ENCODE measurements around the gene CSNK1D. TPM values are rescaled to one million over a fixed set of nuclear protein-coding genes. Genes with fewer than 3 reads are reported as not detected.

Gene CSNK1D
- total and polyA plus RNA-seq, 4 donors, result 35.2 to 144 (median 89.1) TPM

- H3K4me3 ChIP-seq (ENCODE audit: low read depth, low read length), result no peak overlapping the region
- no peak overlapping the region for H3K27ac ChIP-seq (ENCODE audit: low read depth, low read length)
- H3K9me3 ChIP-seq (ENCODE audit: control insufficient read depth, insufficient read depth, low read length), result peaks cover 4% of the 10 kb centered on the region
- no peaks in the 10 kb centered on the region for H3K27me3 ChIP-seq (ENCODE audit: control insufficient read depth, insufficient read depth, low read length)
- peaks cover 3% of the 10 kb centered on the region for H3K36me3 ChIP-seq (ENCODE audit: control insufficient read depth, insufficient read depth, low read length)
- DNase-seq (ENCODE audit: low read depth in 4 of 6, low spot score in 6 of 6), result no peak
- WGBS (ENCODE audit: insufficient coverage), result 80% methylated on average over 18 of the region's 25 CpGs
- peaks cover 15% of the 10 kb centered on the region for H3K4me1 ChIP-seq (ENCODE audit: control insufficient read depth, insufficient read depth, low read length)
Measured at GRCh38 chr17:82282239-82283207, 9.0 kb upstream of the CSNK1D start.

GRCh38 chr17:82281502-82282238, 8.2 kb upstream of the CSNK1D start:
- Histone ChIP-seq H3K27me3 (ENCODE audit: control insufficient read depth, insufficient read depth, low read length) (no peaks in the 10 kb centered on the region), H3K4me3 (ENCODE audit: low read depth, low read length) (no peak overlapping the region), H3K9me3 (ENCODE audit: control insufficient read depth, insufficient read depth, low read length) (no peaks in the 10 kb centered on the region), H3K4me1 (ENCODE audit: control insufficient read depth, insufficient read depth, low read length) (peaks cover 15% of the 10 kb centered on the region), H3K36me3 (ENCODE audit: control insufficient read depth, insufficient read depth, low read length) (peaks cover 3% of the 10 kb centered on the region), H3K27ac (ENCODE audit: low read depth, low read length) (no peak overlapping the region)
- no peak for DNase-seq (ENCODE audit: low read depth in 4 of 6, low spot score in 6 of 6)
- 95% methylated on average over 16 of the region's 22 CpGs for WGBS (ENCODE audit: insufficient coverage)

GRCh38 chr17:82281076-82281475, 7.6 kb upstream of the CSNK1D start:
- whole genome bisulfite sequencing (ENCODE audit: insufficient coverage), result 85% methylated on average over 6 of the region's 7 CpGs
- Histone ChIP-seq H3K27me3 (ENCODE audit: control insufficient read depth, insufficient read depth, low read length) (no peaks in the 10 kb centered on the region), H3K9me3 (ENCODE audit: control insufficient read depth, insufficient read depth, low read length) (no peaks in the 10 kb centered on the region), H3K36me3 (ENCODE audit: control insufficient read depth, insufficient read depth, low read length) (peaks cover 6% of the 10 kb centered on the region), H3K4me3 (ENCODE audit: low read depth, low read length) (no peak overlapping the region), H3K27ac (ENCODE audit: low read depth, low read length) (no peak overlapping the region), H3K4me1 (ENCODE audit: control insufficient read depth, insufficient read depth, low read length) (peaks cover 15% of the 10 kb centered on the region)
- DNase-seq (ENCODE audit: low read depth in 4 of 6, low spot score in 6 of 6), result no peak

DNA sequence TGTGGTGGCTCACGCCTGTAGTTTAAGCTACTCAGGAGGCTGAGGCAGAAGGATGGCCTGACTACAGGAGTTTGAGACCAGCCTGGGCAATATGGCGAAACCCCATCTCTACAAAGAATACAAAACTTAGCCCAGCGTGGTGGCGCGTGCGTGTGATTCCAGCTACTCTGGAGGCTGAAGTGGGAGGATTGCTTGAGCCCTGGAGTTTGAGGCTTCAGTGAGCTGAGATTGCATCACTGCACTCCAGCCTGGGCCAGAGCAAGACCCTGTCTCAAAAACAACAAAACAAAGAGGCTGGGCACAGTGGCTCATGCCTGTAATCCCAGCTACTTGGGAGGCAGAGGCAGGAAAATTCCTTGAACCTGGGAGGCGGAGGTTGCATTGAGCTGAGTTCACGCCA, 7.0 kb upstream of the CSNK1D start:
- H3K4me3 ChIP-seq (ENCODE audit: low read depth, low read length), result no peak overlapping the region
- H3K27me3 ChIP-seq (ENCODE audit: control insufficient read depth, insufficient read depth, low read length), result no peaks in the 10 kb centered on the region
- H3K9me3 ChIP-seq (ENCODE audit: control insufficient read depth, insufficient read depth, low read length), result no peaks in the 10 kb centered on the region
- peaks cover 8% of the 10 kb centered on the region for H3K36me3 ChIP-seq (ENCODE audit: control insufficient read depth, insufficient read depth, low read length)
- H3K4me1 ChIP-seq (ENCODE audit: control insufficient read depth, insufficient read depth, low read length), result peaks cover 15% of the 10 kb centered on the region
- H3K27ac ChIP-seq (ENCODE audit: low read depth, low read length), result no peak overlapping the region
- WGBS (ENCODE audit: insufficient coverage), result no CpG with 5 or more reads among the region's 8 CpGs
- DNase-seq (ENCODE audit: low read depth in 4 of 6, low spot score in 6 of 6), result no peak

DNA sequence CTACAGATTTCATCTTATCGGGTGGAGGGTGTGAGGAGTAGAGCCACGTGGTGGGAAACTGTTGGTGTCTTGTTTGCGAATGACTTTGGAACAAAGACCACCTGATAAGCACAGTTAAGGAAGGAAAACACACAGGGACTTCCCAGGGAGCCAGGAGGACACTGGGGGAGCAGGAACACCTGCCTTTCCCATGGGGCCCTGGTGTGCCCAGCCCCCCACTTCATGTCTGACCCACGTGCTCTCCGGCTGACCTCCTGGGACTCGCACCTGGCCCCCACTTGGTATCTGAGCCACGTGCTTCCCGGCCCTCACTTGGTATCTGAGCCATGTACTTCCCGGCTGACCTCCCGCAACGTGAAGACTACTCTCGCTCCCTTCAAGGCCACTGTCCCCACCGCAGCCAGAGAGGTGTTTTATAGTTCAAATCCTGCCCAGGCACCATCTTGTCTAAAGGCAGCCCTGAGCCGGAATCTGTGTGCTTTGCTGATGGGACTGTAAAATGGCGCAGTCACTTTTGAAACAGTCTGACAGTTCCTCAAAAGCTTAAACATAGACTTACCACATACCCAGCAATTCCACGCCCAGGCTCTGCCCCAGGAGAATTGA, 5.4 kb upstream of the CSNK1D start:
- H3K9me3 ChIP-seq (ENCODE audit: control insufficient read depth, insufficient read depth, low read length), result no peaks in the 10 kb centered on the region
- WGBS (ENCODE audit: insufficient coverage), result 77% methylated on average over 14 of the region's 16 CpGs
- H3K27ac ChIP-seq (ENCODE audit: low read depth, low read length), result no peak overlapping the region
- H3K36me3 ChIP-seq (ENCODE audit: control insufficient read depth, insufficient read depth, low read length), result peaks cover 15% of the 10 kb centered on the region
- H3K4me1 ChIP-seq (ENCODE audit: control insufficient read depth, insufficient read depth, low read length), result peaks cover 30% of the 10 kb centered on the region
- H3K4me3 ChIP-seq (ENCODE audit: low read depth, low read length), result no peak overlapping the region
- no peak for DNase-seq (ENCODE audit: low read depth in 4 of 6, low spot score in 6 of 6)
- H3K27me3 ChIP-seq (ENCODE audit: control insufficient read depth, insufficient read depth, low read length), result no peaks in the 10 kb centered on the region

DNA sequence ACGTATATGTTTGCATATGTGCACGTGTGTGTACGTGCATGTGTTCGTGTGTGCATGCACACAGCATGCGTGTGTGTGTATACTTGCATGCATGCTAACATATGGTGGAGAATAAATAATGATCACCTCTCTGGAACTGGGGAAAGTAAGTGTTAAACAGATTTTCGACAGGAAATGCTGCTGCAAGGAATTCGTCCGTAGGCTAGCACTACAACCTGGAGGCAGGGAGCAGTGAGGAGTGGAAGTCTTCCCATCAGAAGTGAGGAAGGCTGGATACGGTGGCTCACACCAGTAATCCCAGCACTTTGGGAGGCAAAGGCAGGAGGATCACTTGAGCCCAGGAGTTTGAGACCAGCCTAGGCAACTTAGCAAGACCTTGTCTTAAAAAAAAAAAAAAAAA, 4.8 kb upstream of the CSNK1D start:
- 90% methylated on average over 7 of the region's 9 CpGs for WGBS (ENCODE audit: insufficient coverage)
- Histone ChIP-seq H3K4me1 (ENCODE audit: control insufficient read depth, insufficient read depth, low read length) (peaks cover 28% of the 10 kb centered on the region), H3K4me3 (ENCODE audit: low read depth, low read length) (no peak overlapping the region), H3K27ac (ENCODE audit: low read depth, low read length) (no peak overlapping the region), H3K9me3 (ENCODE audit: control insufficient read depth, insufficient read depth, low read length) (no peaks in the 10 kb centered on the region), H3K36me3 (ENCODE audit: control insufficient read depth, insufficient read depth, low read length) (peaks cover 15% of the 10 kb centered on the region), H3K27me3 (ENCODE audit: control insufficient read depth, insufficient read depth, low read length) (no peaks in the 10 kb centered on the region)
- no peak for DNase-seq (ENCODE audit: low read depth in 4 of 6, low spot score in 6 of 6)

- Histone ChIP-seq H3K9me3 (ENCODE audit: control insufficient read depth, insufficient read depth, low read length) (no peaks in the 10 kb centered on the region), H3K4me1 (ENCODE audit: control insufficient read depth, insufficient read depth, low read length) (peaks cover 23% of the 10 kb centered on the region), H3K36me3 (ENCODE audit: control insufficient read depth, insufficient read depth, low read length) (peaks cover 15% of the 10 kb centered on the region), H3K27me3 (ENCODE audit: control insufficient read depth, insufficient read depth, low read length) (no peaks in the 10 kb centered on the region), H3K27ac (ENCODE audit: low read depth, low read length) (no peak overlapping the region), H3K4me3 (ENCODE audit: low read depth, low read length) (no peak overlapping the region)
- 67% methylated on average over 12 of the region's 12 CpGs for WGBS (ENCODE audit: insufficient coverage)
- DNase-seq (ENCODE audit: low read depth in 4 of 6, low spot score in 6 of 6), result peak in 1 of 6 donors; percentile 65
Measured at GRCh38 chr17:82277851-82278250, 4.4 kb upstream of the CSNK1D start.

DNA sequence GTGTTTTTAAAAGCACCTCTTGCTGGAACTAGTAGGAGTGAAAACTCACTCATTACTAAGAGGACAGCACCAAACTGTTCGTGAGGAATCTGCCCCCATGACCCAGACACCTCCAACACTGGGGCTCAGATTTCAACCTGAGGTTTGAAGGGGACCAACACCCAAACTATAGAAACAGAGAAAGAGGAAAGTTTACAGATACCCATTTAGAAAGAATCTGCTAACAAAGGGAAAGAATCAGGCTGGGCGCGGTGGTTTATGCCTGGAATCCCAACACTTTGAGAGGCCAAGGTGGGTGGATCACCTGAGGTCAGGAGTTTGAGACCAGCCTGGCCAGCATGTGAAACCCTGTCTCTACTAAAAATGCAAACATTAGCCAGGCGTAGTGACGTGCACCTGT, 3.4 kb upstream of the CSNK1D start:
- H3K4me1 ChIP-seq (ENCODE audit: control insufficient read depth, insufficient read depth, low read length), result peaks cover 26% of the 10 kb centered on the region
- 84% methylated on average over 4 of the region's 5 CpGs for WGBS (ENCODE audit: insufficient coverage)
- H3K27me3 ChIP-seq (ENCODE audit: control insufficient read depth, insufficient read depth, low read length), result no peaks in the 10 kb centered on the region
- H3K27ac ChIP-seq (ENCODE audit: low read depth, low read length), result no peak overlapping the region
- no peaks in the 10 kb centered on the region for H3K9me3 ChIP-seq (ENCODE audit: control insufficient read depth, insufficient read depth, low read length)
- H3K4me3 ChIP-seq (ENCODE audit: low read depth, low read length), result no peak overlapping the region
- no peak for DNase-seq (ENCODE audit: low read depth in 4 of 6, low spot score in 6 of 6)
- peaks cover 19% of the 10 kb centered on the region for H3K36me3 ChIP-seq (ENCODE audit: control insufficient read depth, insufficient read depth, low read length)

DNA sequence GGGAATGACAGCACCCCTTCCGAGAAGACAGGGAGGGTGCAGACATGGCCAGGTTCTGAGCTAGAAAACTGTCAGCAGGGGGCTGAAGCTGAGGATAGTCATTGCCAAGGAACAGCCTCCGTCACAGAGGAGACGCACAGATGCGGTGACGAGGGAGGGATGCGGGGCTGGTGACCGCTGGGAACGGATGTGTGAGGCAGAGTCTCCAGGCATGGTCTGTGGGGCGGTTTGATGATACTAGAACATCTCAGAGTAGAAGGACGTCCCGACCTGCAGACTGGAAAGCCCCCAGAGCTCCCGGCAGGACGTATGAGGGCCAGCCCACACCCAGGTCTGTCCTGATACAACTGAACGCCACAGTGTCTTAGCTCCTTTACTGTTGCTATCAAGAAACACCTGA, 1.8 kb upstream of the CSNK1D start:
- Histone ChIP-seq H3K4me1 (ENCODE audit: control insufficient read depth, insufficient read depth, low read length) (peaks cover 41% of the 10 kb centered on the region), H3K9me3 (ENCODE audit: control insufficient read depth, insufficient read depth, low read length) (no peaks in the 10 kb centered on the region), H3K27ac (ENCODE audit: low read depth, low read length) (no peak overlapping the region), H3K4me3 (ENCODE audit: low read depth, low read length) (no peak overlapping the region), H3K27me3 (ENCODE audit: control insufficient read depth, insufficient read depth, low read length) (no peaks in the 10 kb centered on the region), H3K36me3 (ENCODE audit: control insufficient read depth, insufficient read depth, low read length) (peaks cover 33% of the 10 kb centered on the region)
- no peak for DNase-seq (ENCODE audit: low read depth in 4 of 6, low spot score in 6 of 6)
- 91% methylated on average over 12 of the region's 14 CpGs for WGBS (ENCODE audit: insufficient coverage)

All from spinal cord (tissue), 10 donors.